ENCODE results near the gene STUM. TPM values are rescaled to one million over a fixed set of nuclear protein-coding genes. Genes with fewer than 3 reads are reported as not detected.

Gene STUM
- polyA plus RNA-seq, 1 of the 3 experiments (the other 2 are of a cell fraction), result not detected

DNA sequence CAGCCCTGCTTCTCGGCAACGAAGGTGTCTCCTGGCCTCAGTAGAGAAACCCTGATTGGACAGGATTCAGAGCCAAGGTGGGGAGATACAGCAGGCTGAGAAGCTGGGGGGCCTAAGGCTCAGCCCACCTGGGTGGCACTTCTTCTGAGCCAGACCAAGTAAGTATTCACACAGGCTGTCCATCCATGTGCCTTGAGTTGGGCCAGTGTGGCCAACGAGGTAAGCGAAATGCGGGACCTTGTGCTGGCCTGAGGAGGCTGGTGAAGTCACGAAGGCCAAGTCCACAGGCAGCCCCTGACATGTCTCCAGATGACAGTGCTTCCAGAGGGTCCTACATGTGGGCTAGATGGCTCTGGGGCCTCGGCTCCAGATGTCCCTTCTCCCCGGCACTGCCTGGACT, 99.2 kb downstream of the STUM start:
- H3K9ac ChIP-seq, result no peak overlapping the region
- POLR2A ChIA-PET, result no interaction called here
- no peak overlapping the region for H3K27ac ChIP-seq (ENCODE audit: low read depth in 2 of 2, low read length in 1 of 2)
- no peak overlapping the region for H2AFZ ChIP-seq (ENCODE audit: low read depth)
- no peaks in the 10 kb centered on the region for H3K9me3 ChIP-seq
- no peak overlapping the region for H3K4me3 ChIP-seq (ENCODE audit: low read depth in 2 of 2, low read length in 1 of 2)
- no peaks in the 10 kb centered on the region for H3K9me2 ChIP-seq
- H3K36me3 ChIP-seq (replicated peaks in 1 of 2; ENCODE audit: control insufficient read depth in 1 of 2, insufficient read depth in 2 of 2, low read length in 1 of 2), result no peaks in the 10 kb centered on the region
- H3F3A ChIP-seq (replicated peaks; ENCODE audit: insufficient read depth), result no peaks in the 10 kb centered on the region
- WGBS (ENCODE audit: low lambda C conversion rate), result 90% methylated on average over 7 of the region's 8 CpGs
- no peaks in the 10 kb centered on the region for H3K27me3 ChIP-seq (ENCODE audit: insufficient read depth)
- TF ChIP-seq SMC3 (IDR thresholded peaks at IDR 0.05; ENCODE audit: low read depth, low read length) (no peak), TCF12 (IDR thresholded peaks at IDR 0.05) (no peak), EP300 (IDR thresholded peaks at IDR 0.05; ENCODE audit: borderline replicate concordance in 1 of 2, low read depth in 1 of 2, low read length in 1 of 2) (no peak), TAF1 (IDR thresholded peaks at IDR 0.05; ENCODE audit: borderline replicate concordance, low read depth, low read length) (no peak)
- TF ChIP-seq, protein P1, sequence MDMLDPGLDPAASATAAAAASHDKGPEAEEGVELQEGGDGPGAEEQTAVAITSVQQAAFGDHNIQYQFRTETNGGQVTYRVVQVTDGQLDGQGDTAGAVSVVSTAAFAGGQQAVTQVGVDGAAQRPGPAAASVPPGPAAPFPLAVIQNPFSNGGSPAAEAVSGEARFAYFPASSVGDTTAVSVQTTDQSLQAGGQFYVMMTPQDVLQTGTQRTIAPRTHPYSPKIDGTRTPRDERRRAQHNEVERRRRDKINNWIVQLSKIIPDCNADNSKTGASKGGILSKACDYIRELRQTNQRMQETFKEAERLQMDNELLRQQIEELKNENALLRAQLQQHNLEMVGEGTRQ (IDR thresholded peaks at IDR 0.05; ENCODE audit: borderline replicate concordance, low read depth, low read length), result no peak
- H3K4me2 ChIP-seq, result no peak overlapping the region
- no peaks in the 10 kb centered on the region for H3K79me2 ChIP-seq (ENCODE audit: insufficient read depth)
- no peak for DNase-seq
- no peaks in the 10 kb centered on the region; a peak in 1 of 4 replicates for H3K4me1 ChIP-seq (ENCODE audit: control insufficient read depth in 1 of 2, insufficient read depth in 2 of 2, low read depth in 1 of 2, low read length in 1 of 2)
- no peaks in the 10 kb centered on the region for H4K20me1 ChIP-seq (ENCODE audit: insufficient read depth)
- CTCF ChIA-PET, result interaction anchor here (1.1 to 2.6 kb wide), 4 partner anchors 13 to 181 kb away, joined by 3 to 11 read pairs (median 4); no protein-coding TSS in a partner anchor

DNA sequence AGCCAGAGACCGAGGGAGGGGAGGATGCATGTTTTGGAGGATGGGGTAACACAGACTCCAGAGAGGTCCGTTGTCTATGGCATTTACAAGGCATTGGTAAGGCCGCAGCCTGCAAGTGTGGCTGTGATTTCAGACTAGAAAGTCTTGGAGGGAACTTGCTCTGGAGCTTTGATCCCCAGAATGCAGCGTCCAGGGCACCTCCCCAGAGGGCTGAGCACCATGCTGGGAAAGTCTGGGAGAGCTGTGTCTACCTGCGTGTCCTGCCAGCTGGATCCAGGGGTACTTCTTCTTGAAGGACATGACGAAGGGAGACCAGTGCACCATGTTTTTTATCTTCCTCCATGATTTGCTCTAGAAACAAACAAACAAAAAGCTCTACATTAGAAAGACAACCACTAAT, 99.9 kb downstream of the STUM start:
- CTCF ChIA-PET, result interaction anchor here (1.3 to 2.6 kb wide), 3 partner anchors 13 to 180 kb away, joined by 3 to 11 read pairs (median 6); no protein-coding TSS in a partner anchor
- no peak overlapping the region for H3K4me3 ChIP-seq (ENCODE audit: low read depth in 2 of 2, low read length in 1 of 2)
- POLR2A ChIA-PET, result no interaction called here
- H3K4me2 ChIP-seq, result no peak overlapping the region
- no peaks in the 10 kb centered on the region for H3K36me3 ChIP-seq (replicated peaks in 1 of 2; ENCODE audit: control insufficient read depth in 1 of 2, insufficient read depth in 2 of 2, low read length in 1 of 2)
- no peak overlapping the region for H3K9ac ChIP-seq
- H3F3A ChIP-seq (replicated peaks; ENCODE audit: insufficient read depth), result no peaks in the 10 kb centered on the region
- H3K9me2 ChIP-seq, result no peaks in the 10 kb centered on the region
- H3K27ac ChIP-seq (ENCODE audit: low read depth in 2 of 2, low read length in 1 of 2), result no peak overlapping the region
- no peaks in the 10 kb centered on the region for H3K9me3 ChIP-seq
- no peak overlapping the region for H2AFZ ChIP-seq (ENCODE audit: low read depth)
- WGBS (ENCODE audit: low lambda C conversion rate), result 90% methylated on average over 6 of the region's 6 CpGs
- H3K4me1 ChIP-seq (ENCODE audit: control insufficient read depth in 1 of 2, insufficient read depth in 2 of 2, low read depth in 1 of 2, low read length in 1 of 2), result no peaks in the 10 kb centered on the region; a peak in 1 of 4 replicates
- no peaks in the 10 kb centered on the region for H3K27me3 ChIP-seq (ENCODE audit: insufficient read depth)
- no peaks in the 10 kb centered on the region for H3K79me2 ChIP-seq (ENCODE audit: insufficient read depth)
- no peaks in the 10 kb centered on the region for H4K20me1 ChIP-seq (ENCODE audit: insufficient read depth)
- DNase-seq, result no peak
- no peak for TF ChIP-seq ELF1 (IDR thresholded peaks at IDR 0.05)
- TF ChIP-seq, protein P2, sequence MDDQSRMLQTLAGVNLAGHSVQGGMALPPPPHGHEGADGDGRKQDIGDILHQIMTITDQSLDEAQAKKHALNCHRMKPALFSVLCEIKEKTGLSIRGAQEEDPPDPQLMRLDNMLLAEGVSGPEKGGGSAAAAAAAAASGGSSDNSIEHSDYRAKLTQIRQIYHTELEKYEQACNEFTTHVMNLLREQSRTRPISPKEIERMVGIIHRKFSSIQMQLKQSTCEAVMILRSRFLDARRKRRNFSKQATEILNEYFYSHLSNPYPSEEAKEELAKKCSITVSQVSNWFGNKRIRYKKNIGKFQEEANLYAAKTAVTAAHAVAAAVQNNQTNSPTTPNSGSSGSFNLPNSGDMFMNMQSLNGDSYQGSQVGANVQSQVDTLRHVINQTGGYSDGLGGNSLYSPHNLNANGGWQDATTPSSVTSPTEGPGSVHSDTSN (IDR thresholded peaks at IDR 0.05), result no peak
- TF ChIP-seq MXI1 (IDR thresholded peaks at IDR 0.05; ENCODE audit: low read depth, low read length), result no peak
- no peak for TF ChIP-seq RFX5 (IDR thresholded peaks at IDR 0.05; ENCODE audit: low read length)
- TF ChIP-seq, protein P3, sequence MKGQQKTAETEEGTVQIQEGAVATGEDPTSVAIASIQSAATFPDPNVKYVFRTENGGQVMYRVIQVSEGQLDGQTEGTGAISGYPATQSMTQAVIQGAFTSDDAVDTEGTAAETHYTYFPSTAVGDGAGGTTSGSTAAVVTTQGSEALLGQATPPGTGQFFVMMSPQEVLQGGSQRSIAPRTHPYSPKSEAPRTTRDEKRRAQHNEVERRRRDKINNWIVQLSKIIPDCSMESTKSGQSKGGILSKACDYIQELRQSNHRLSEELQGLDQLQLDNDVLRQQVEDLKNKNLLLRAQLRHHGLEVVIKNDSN (IDR thresholded peaks at IDR 0.05; ENCODE audit: borderline replicate concordance, low read depth), result no peak
- no peak for TF ChIP-seq SIN3A (IDR thresholded peaks at IDR 0.05; ENCODE audit: borderline replicate concordance, low read depth, low read length)
- no peak for TF ChIP-seq NFIC (IDR thresholded peaks at IDR 0.05; ENCODE audit: borderline replicate concordance)
- no peak for TF ChIP-seq POLR2AphosphoS5 (IDR thresholded peaks at IDR 0.05; ENCODE audit: low read depth, low read length)
